Measurements from ENCODE around the gene ATP11A.

The ATP11A gene

GRCh38 chr13:112879283-112879833, 189.5 kb downstream of the ATP11A start:
- peak; percentile 43 for DNase-seq (ENCODE audit: low spot score)
- Histone ChIP-seq H3K4me3 (ENCODE audit: severe bottlenecking) (no peak overlapping the region), H3K27ac (ENCODE audit: poor library complexity, severe bottlenecking) (no peak overlapping the region), H3K4me1 (ENCODE audit: insufficient read depth, poor library complexity, severe bottlenecking) (no peaks in the 10 kb centered on the region), H3K9me3 (ENCODE audit: severe bottlenecking) (no peaks in the 10 kb centered on the region), H3K27me3 (ENCODE audit: insufficient read depth, poor library complexity, severe bottlenecking) (no peaks in the 10 kb centered on the region), H3K36me3 (ENCODE audit: low read depth) (no peaks in the 10 kb centered on the region)
- no peak for ATAC-seq (ENCODE audit: low read depth)
- no peak for TF ChIP-seq CTCF (IDR thresholded peaks at IDR 0.05; ENCODE audit: poor library complexity, severe bottlenecking)

GRCh38 chr13:112880221-112880641, 190.4 kb downstream of the ATP11A start:
- DNase-seq (ENCODE audit: low spot score) (peak; percentile 55), ATAC-seq (ENCODE audit: low read depth) (no peak)
- Histone ChIP-seq H3K27ac (ENCODE audit: poor library complexity, severe bottlenecking) (no peak overlapping the region), H3K4me3 (ENCODE audit: severe bottlenecking) (no peak overlapping the region), H3K4me1 (ENCODE audit: insufficient read depth, poor library complexity, severe bottlenecking) (no peaks in the 10 kb centered on the region), H3K9me3 (ENCODE audit: severe bottlenecking) (no peaks in the 10 kb centered on the region), H3K27me3 (ENCODE audit: insufficient read depth, poor library complexity, severe bottlenecking) (no peaks in the 10 kb centered on the region), H3K36me3 (ENCODE audit: low read depth) (no peaks in the 10 kb centered on the region)
- no peak for TF ChIP-seq CTCF (IDR thresholded peaks at IDR 0.05; ENCODE audit: poor library complexity, severe bottlenecking)

GRCh38 chr13:112880976-112881540, 191.2 kb downstream of the ATP11A start:
- ATAC-seq (ENCODE audit: low read depth): no peak
- DNase-seq (ENCODE audit: low spot score): peak; percentile 49
- Histone ChIP-seq H3K4me1 (ENCODE audit: insufficient read depth, poor library complexity, severe bottlenecking) (no peaks in the 10 kb centered on the region), H3K27me3 (ENCODE audit: insufficient read depth, poor library complexity, severe bottlenecking) (no peaks in the 10 kb centered on the region), H3K4me3 (ENCODE audit: severe bottlenecking) (no peak overlapping the region), H3K36me3 (ENCODE audit: low read depth) (no peaks in the 10 kb centered on the region), H3K9me3 (ENCODE audit: severe bottlenecking) (no peaks in the 10 kb centered on the region), H3K27ac (ENCODE audit: poor library complexity, severe bottlenecking) (no peak overlapping the region)
- TF ChIP-seq CTCF (IDR thresholded peaks at IDR 0.05; ENCODE audit: poor library complexity, severe bottlenecking): no peak

- no peak for TF ChIP-seq CTCF (IDR thresholded peaks at IDR 0.05; ENCODE audit: poor library complexity, severe bottlenecking)
- no peak for ATAC-seq (ENCODE audit: low read depth)
- H3K36me3 ChIP-seq (ENCODE audit: low read depth): no peaks in the 10 kb centered on the region
These were observed 192.1 kb downstream of the ATP11A start for GRCh38 chr13:112881656-112882554.

More at GRCh38 chr13:112881656-112882554, 192.1 kb downstream of the ATP11A start:
- no peaks in the 10 kb centered on the region for H3K27me3 ChIP-seq (ENCODE audit: insufficient read depth, poor library complexity, severe bottlenecking)
- H3K4me3 ChIP-seq (ENCODE audit: severe bottlenecking): no peak overlapping the region
- no peaks in the 10 kb centered on the region for H3K4me1 ChIP-seq (ENCODE audit: insufficient read depth, poor library complexity, severe bottlenecking)
- H3K27ac ChIP-seq (ENCODE audit: poor library complexity, severe bottlenecking): no peak overlapping the region
- peak; percentile 55 for DNase-seq (ENCODE audit: low spot score)
- no peaks in the 10 kb centered on the region for H3K9me3 ChIP-seq (ENCODE audit: severe bottlenecking)

Measured in RWPE2 (cell line).